MCF 10A (cell line): ENCODE measurements around the gene ELF1. TPM values are rescaled to one million over a fixed set of nuclear protein-coding genes. Genes with fewer than 3 reads are reported as not detected.
A peak's percentile ranks its signal among the peaks of the same experiment; 100 is the strongest.

ENCODE experiments used
- BruUV-seq: library from RNA; stranded (reverse); fragments of 400-500 nt; replicated peaks from 2 replicates; lab custom pipeline; 2021; lab: Mats Ljungman, UMichigan
- CTCF ChIA-PET: fragments of 300-600 bp; sonication (Branson Sonifier 250); formaldehyde crosslinking; extraction: SDS; loops from one replicate; lab custom pipeline; 2021; ENCODE audit warnings: antibody characterized with exemption, inconsistent platforms; lab: Yijun Ruan, JAX
- POLR2A ChIA-PET: fragments of 300-600, 350-650 bp; sonication (Branson Sonifier 250); formaldehyde crosslinking; extraction: SDS; loops from one replicate; lab custom pipeline; 2020; ENCODE audit warnings: antibody characterized with exemption, inconsistent platforms; lab: Yijun Ruan, JAX
- DNase-seq: peaks from one replicate; pipeline ENCODE4 v3.0.0-alpha.2; 2018; ENCODE audit not compliant: unreplicated experiment
- H3K27ac Mint-ChIP-seq: one replicate; pipeline ENCODE4 v1.8.0; 2022; ENCODE audit warnings: mild to moderate bottlenecking, low read depth, mixed read lengths; ENCODE audit not compliant: unreplicated experiment
- H3K27me3 Mint-ChIP-seq: one replicate; pipeline ENCODE4 v1.8.0; 2022; ENCODE audit warnings: mixed read lengths; ENCODE audit not compliant: insufficient read depth, unreplicated experiment
- H3K36me3 Mint-ChIP-seq: one replicate; pipeline ENCODE4 v1.8.0; 2022; ENCODE audit warnings: mild to moderate bottlenecking, moderate library complexity, mixed read lengths; ENCODE audit not compliant: insufficient read depth, unreplicated experiment
- H3K4me1 Mint-ChIP-seq: one replicate; pipeline ENCODE4 v1.8.0; 2022; ENCODE audit warnings: mixed read lengths; ENCODE audit not compliant: insufficient read depth, unreplicated experiment
- H3K4me3 Mint-ChIP-seq: one replicate; pipeline ENCODE4 v1.8.0; 2022; ENCODE audit warnings: mild to moderate bottlenecking, moderate library complexity, mixed read lengths; ENCODE audit not compliant: unreplicated experiment
- H3K9me3 Mint-ChIP-seq: one replicate; pipeline ENCODE4 v1.8.0; 2022; ENCODE audit warnings: mixed read lengths; ENCODE audit not compliant: unreplicated experiment
- CTCF ChIP-seq: fragments of 200-600 bp; IDR thresholded peaks from one replicate; pipeline ENCODE4 v1.8.0; 2022; ENCODE audit warnings: antibody characterized with exemption, mild to moderate bottlenecking; ENCODE audit not compliant: unreplicated experiment
- intact Hi-C: fragments of 100-400 bp; cut with micrococcal nuclease; formaldehyde crosslinking; loops from 2 replicates; pipeline ENCODE4 v1.14.1; 2022
- total RNA-seq: library from RNA; stranded (reverse); gene quantifications from 2 replicates; pipeline ENCODE4 v1.2.3, GENCODE V29; 2022

ELF1 gene
- total RNA-seq, 1 experiment from 2014 or later = 73.7 TPM

- intact Hi-C loops = loop anchor here (10.0 kb wide), 1 partner anchor 1244 kb away; no protein-coding TSS in a partner anchor
- no TSS peak for BruUV-seq
- ChIA-PET CTCF (interaction anchor here (1.5 kb wide), 1 partner anchor 152 kb away, joined by 3 read pairs; no protein-coding TSS in a partner anchor), POLR2A (interaction anchor here (0.6 to 1.0 kb wide), 4 partner anchors 9 to 135 kb away, joined by 3 to 4 read pairs (median 3); no protein-coding TSS in a partner anchor)
- H3K9me3 Mint-ChIP-seq = no peaks in the 10 kb centered on the region
- no peak overlapping the region for H3K27ac Mint-ChIP-seq
- no peak for TF ChIP-seq CTCF
- H3K4me1 Mint-ChIP-seq = no peaks in the 10 kb centered on the region
- H3K4me3 Mint-ChIP-seq = no peak overlapping the region
- no peaks in the 10 kb centered on the region for H3K27me3 Mint-ChIP-seq
- peaks cover 59% of the 10 kb centered on the region for H3K36me3 Mint-ChIP-seq
- no peak for DNase-seq
Measured at GRCh38 chr13:40928980-40929379, 90.1 kb downstream of the ELF1 start.

GRCh38 chr13:40927929-40928328, 91.2 kb downstream of the ELF1 start:
- no peak overlapping the region for H3K4me3 Mint-ChIP-seq
- H3K27ac Mint-ChIP-seq = no peak overlapping the region
- no peak for TF ChIP-seq CTCF
- intact Hi-C loops = loop anchor here (10.0 kb wide), 1 partner anchor 1243 kb away; no protein-coding TSS in a partner anchor
- H3K27me3 Mint-ChIP-seq = no peaks in the 10 kb centered on the region
- DNase-seq = no peak
- no TSS peak for BruUV-seq
- H3K36me3 Mint-ChIP-seq = peaks cover 50% of the 10 kb centered on the region
- H3K9me3 Mint-ChIP-seq = no peaks in the 10 kb centered on the region
- POLR2A ChIA-PET = interaction anchor here (1.0 kb wide), 1 partner anchor 10 kb away, joined by 3 read pairs; no protein-coding TSS in a partner anchor
- CTCF ChIA-PET = interaction anchor here (0.6 to 1.5 kb wide), 4 partner anchors 129 to 1208 kb away, joined by 3 to 7 read pairs (median 4); no protein-coding TSS in a partner anchor
- H3K4me1 Mint-ChIP-seq = no peaks in the 10 kb centered on the region

- intact Hi-C loops = loop anchor here (5.0 to 10.0 kb wide), 3 partner anchors 137 to 1239 kb away; partner anchors contain the start of genes SLC25A15 and WBP4
- ChIA-PET CTCF (interaction anchor here (1.0 kb wide), 1 partner anchor 11 kb away, joined by 4 read pairs; no protein-coding TSS in a partner anchor), POLR2A (interaction anchor here (0.6 kb wide), 1 partner anchor 137 kb away, joined by 5 read pairs; the partner anchor contains the start of gene WBP4)
- Mint-ChIP-seq H3K9me3 (no peaks in the 10 kb centered on the region), H3K36me3 (peaks cover 34% of the 10 kb centered on the region), H3K27me3 (no peaks in the 10 kb centered on the region), H3K4me3 (no peak overlapping the region), H3K27ac (no peak overlapping the region), H3K4me1 (peaks cover 9% of the 10 kb centered on the region)
- TF ChIP-seq CTCF = no peak
- no peak for DNase-seq
- BruUV-seq = no TSS peak
Measured at GRCh38 chr13:40923867-40924266, 95.2 kb downstream of the ELF1 start.

GRCh38 chr13:40922437-40923040, 96.6 kb downstream of the ELF1 start:
- peaks cover 21% of the 10 kb centered on the region for H3K36me3 Mint-ChIP-seq
- TF ChIP-seq CTCF = no peak
- CTCF ChIA-PET = interaction anchor here (0.6 to 2.6 kb wide), 4 partner anchors 12 to 1395 kb away, joined by 3 to 8 read pairs (median 5); no protein-coding TSS in a partner anchor
- POLR2A ChIA-PET = interaction anchor here (0.9 to 2.6 kb wide), 8 partner anchors 11 to 152 kb away, joined by 3 to 30 read pairs (median 7); partner anchors contain the start of genes ELF1, SLC25A15 and WBP4
- peak overlapping the region; percentile 87 for H3K4me3 Mint-ChIP-seq
- DNase-seq = no peak
- H3K9me3 Mint-ChIP-seq = no peaks in the 10 kb centered on the region
- H3K27ac Mint-ChIP-seq = peak overlapping the region; percentile 35
- BruUV-seq = no TSS peak
- H3K27me3 Mint-ChIP-seq = no peaks in the 10 kb centered on the region
- peaks cover 9% of the 10 kb centered on the region for H3K4me1 Mint-ChIP-seq
- intact Hi-C loops = loop anchor here (5.0 to 10.0 kb wide), 3 partner anchors 135 to 1238 kb away; partner anchors contain the start of genes SLC25A15 and WBP4
